Tongue (tissue), 2 donors: ENCODE data around the gene CERS1. TPM values are rescaled to one million over a fixed set of nuclear protein-coding genes. Genes with fewer than 3 reads are reported as not detected.

ENCODE experiments used
- DNase-seq: peaks from one replicate; pipeline ENCODE4 v3.0.0-alpha.2; 2015
- total RNA-seq: library from RNA; depleted of rRNA; stranded (reverse); fragments of >200 nt; gene quantifications from one replicate; pipeline ENCODE4 v1.2.3, GENCODE V29; 2014

Gene CERS1
- total RNA-seq, 1 donor from 2014 or later = 7.7 TPM

DNA sequence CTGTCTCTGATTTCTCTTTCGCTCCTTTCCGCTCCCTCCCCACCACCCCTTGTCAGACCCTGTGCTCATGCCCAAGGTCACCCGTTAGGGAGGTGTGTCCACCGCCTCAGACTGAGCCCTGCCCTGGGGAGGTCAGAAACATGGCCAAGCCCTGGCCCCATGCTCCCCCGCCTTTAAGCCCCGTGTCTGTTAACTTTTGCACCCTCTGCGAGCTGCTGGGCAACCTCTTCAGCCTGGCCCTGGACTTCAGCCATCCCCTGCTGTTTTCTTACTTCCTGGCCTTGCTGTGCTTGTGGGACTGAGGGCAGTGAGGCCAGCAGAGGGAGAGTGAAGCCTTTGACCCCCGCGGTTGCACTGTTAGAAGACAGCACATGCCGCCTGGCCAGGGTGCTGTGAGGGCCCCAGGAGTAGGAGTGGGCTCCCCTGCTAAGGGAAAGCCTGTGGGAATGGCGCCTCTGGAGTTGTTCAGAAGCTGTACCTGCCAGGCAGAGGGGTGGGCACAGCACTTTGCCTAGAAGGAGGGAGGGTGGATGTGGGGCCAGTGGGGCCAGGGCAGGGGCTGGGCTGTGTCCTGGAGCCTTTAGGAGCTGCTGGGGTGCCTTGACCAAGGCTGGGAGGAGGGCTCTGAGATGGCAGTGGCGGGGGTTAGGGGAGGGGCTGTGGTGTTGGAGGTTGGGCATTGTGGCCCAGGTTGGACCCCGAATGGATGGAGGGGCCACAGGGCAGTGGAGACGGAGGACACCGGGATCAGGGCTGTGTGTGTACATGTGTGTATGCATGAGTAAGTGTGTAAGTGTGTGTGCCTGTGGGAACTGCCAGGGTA is 56.3 kb downstream of the CERS1 start:
- DNase-seq = no peak

DNA sequence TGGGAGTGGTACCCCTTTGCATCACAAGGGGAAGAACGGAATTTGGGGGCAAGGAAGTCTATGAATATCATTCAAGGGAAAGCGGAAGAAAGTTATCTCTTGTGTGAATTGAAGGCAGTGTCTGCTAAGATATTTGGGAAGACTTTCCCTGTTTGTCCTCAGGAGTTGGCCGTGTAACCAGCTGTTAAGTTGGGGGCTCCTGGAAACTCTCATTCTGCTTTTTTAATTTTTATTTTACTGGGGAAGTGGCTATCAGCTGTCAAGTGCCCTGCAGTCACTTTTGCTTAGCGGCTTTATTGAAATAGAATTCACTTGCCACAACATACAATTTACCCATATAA is 61.3 kb downstream of the CERS1 start:
- DNase-seq = no peak

DNA sequence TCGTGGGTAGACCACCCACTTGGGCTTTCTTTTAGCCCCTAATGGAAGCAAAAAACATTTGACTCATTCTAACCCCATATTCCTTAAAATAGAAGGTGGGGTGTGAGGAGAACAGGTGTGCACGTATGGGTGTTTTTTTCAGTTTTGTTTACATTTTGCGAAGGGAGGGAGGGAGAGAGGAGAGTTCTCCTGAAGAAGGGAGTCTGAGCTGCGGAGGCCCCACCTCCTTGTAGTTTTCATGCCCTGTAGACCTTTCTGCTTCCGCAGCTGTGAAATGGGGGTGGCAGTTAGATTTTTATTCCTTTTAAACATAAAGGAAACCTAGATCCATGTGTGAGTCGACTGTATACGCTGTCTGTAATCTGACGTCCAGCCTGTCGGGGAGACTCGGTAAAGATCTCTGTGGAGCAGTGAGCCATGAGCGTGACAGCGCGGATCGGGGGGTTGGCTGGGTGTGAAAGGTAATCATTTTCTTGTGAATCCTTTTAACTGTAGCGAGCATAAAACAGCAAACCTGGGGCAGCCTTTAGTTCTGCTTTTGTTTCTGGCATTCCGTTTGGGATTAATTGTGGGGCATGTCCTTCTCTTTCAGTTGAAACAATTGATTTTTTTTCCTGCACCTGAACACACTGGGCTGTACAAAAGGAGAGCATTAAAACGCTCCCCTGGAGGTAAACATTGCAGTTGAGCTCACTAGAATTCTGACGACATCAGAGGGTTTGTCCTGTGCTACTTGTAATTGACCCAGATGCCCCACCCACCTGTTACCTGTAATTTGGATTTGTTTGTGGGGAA is 61.9 kb downstream of the CERS1 start:
- peak; percentile 20 for DNase-seq

DNA sequence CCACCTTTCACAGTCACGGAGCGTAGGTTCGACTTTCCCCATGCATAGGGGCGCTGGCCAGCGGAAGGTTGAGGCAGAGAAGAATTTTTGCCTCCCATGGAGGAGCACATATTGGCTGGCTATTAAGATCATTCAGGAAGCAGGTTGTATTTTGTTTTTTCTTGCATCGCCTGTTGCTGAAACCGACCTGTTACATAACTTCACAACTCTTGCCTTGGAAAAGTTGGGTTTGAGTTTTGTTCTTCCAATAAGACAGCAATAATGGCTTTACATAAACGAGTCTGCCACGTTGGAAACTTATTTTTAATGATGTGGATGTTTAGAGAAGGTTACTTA is 62.8 kb downstream of the CERS1 start:
- DNase-seq = no peak

DNA sequence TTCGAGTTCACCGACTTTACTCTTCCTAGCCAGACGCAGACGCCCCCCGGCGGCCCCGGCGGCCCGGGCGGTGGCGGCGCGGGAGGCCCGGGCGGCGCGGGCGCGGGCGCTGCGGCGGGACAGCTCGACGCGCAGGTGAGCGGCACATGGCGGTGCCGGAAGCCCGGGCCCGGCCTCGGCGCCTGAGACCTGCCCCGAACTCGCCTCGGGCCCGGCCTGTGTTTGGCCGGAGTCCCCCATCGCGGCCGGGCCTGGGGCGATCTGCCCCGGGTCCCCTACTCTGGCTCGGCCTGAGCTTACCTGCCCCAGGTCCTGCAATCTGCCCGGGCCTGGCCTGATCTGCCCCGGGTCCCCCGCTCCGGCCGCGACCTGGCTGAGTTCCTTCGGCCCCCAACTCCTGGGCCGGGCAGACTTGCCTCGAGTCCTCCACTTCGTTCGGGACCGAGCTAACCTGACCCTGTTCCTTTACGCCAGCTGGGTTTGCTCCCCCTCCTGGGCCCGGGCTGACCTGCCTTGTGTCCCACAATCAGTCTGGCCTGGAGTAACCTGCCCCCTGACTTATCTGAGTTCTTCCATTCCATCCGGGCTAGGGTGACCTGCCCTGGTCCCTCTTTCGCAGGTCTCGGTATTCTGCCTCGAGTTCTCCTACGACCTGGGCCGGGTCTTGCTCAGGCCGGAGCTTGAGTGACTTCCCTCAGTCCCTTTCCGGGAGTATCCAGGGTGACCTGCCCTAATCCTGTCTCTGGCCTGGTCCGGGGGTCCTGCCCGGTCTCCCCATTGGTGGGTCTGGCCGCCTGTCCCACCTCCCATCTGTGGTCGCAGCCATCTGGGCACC is 63.4 kb downstream of the CERS1 start:
- peak; percentile 23 for DNase-seq

DNA sequence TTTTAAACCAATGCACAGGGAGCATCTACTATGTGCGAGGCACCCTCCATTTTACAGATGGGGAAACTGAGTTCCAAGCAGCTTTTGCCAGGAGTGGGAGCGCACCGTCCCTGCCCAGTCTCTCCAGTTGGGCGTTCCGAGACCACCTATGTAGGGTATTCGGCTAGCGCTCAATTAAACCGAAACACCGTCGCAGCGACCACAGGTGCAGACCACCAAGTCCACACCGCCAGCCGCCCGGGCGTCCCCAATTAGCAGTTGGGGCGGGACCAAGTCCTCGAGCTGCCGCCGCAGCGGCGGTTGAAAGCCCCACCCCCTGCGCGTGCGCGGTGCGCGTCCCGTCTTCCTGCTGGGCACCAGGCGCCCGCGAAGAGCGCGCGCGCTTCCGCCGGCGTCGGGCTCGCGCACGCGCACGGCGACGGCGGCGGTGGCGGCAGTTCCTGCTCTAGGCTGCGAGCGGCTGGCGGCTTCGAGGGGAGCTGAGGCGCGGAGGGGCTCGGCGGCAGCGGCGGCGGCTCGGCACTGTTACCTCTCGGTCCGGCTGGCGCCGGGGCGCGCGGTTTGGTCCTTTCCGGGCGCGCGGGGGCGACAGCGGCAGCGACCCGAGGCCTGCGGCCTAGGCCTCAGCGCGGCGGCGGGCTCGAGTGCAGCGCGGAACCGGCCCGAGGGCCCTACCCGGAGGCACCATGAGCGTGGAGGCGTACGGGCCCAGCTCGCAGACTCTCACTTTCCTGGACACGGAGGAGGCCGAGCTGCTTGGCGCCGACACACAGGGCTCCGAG is 64.2 kb downstream of the CERS1 start, which contains the start of gene UPF1:
Gene UPF1 (plus strand): TSS at position 436 of the 782 bp plus-strand sequence. CDS start 251 bp downstream, at position 687.
- DNase-seq = peak; percentile 98

DNA sequence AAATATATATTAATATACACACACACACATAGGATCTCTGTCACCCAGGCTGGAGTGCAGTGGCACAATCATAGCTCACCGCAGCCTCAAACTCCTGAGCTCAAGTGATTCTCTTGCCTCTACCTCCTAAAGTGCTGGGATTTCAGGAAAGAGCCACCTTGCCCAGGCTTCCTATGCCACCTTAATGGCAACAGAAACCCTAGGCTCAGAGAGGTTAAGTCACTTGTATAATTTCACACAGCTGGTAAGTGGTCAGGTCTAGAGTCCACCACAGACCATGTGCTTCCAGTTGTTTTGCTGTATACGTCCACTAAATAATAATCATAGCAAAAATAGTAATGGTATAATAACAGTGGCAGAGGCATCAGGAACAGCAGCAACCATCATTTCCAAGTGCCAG is 65.5 kb downstream of the CERS1 start:
- no peak for DNase-seq

DNA sequence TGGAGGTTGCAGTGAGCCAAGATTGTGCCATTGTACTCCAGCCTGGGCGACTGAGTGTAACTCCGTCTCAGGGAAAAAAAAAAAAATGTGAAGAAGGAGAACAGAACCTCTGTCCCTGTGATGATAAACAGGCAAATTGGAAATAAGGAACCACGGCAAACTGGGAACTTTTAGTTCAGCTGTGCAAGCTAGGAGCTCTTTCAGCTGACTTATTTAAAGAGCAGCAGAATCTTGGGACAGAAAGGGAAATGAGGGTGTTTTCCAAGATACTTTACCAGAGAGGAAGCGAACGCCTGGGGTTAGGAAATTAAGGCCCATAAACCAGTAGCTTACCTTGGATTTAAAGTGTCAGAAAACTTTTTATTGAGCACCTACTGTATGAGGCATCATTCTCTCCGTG is 67.2 kb downstream of the CERS1 start:
- DNase-seq = no peak

Other genes starting within 250 kb of the CERS1 start
- gene CRTC1, start 212.5 kb downstream of the CERS1 start, total RNA-seq = 5.4 TPM
- 8.1 TPM for gene COMP, start 104.9 kb downstream of the CERS1 start, total RNA-seq
- gene UPF1, start 64.2 kb downstream of the CERS1 start, total RNA-seq = 103 TPM
- gene COPE, start 23.2 kb upstream of the CERS1 start, total RNA-seq = 76.4 TPM
- gene DDX49, start 23.6 kb upstream of the CERS1 start, total RNA-seq = 42.1 TPM
- gene HOMER3, start 45.1 kb upstream of the CERS1 start, total RNA-seq = 30.1 TPM
- gene SUGP2, start 137.4 kb upstream of the CERS1 start, total RNA-seq = 59.3 TPM
- gene ARMC6, start 137.4 kb upstream of the CERS1 start, total RNA-seq = 25.7 TPM
- gene SLC25A42, start 167.8 kb upstream of the CERS1 start, total RNA-seq = 10.1 TPM
- 18.1 TPM for gene TMEM161A, start 242.3 kb upstream of the CERS1 start, total RNA-seq